Esophagus mucosa (tissue), 1 donor: ENCODE data around the gene KCTD16. TPM values are rescaled to one million over a fixed set of nuclear protein-coding genes. Genes with fewer than 3 reads are reported as not detected.

ENCODE experiments used
- ATAC-seq: fragments of 200-7000 bp; cut with Tn5 transposase; one replicate; pipeline ENCODE4 v1.9.1; 2020
- total RNA-seq: library from RNA; stranded (reverse); gene quantifications from one replicate; pipeline ENCODE4 v1.2.4, GENCODE V29; 2023
- donor health status: DM: yes; HTN: yes; CAD: no.

The KCTD16 gene
- total RNA-seq, 1 donor from 2014 or later: not detected

DNA sequence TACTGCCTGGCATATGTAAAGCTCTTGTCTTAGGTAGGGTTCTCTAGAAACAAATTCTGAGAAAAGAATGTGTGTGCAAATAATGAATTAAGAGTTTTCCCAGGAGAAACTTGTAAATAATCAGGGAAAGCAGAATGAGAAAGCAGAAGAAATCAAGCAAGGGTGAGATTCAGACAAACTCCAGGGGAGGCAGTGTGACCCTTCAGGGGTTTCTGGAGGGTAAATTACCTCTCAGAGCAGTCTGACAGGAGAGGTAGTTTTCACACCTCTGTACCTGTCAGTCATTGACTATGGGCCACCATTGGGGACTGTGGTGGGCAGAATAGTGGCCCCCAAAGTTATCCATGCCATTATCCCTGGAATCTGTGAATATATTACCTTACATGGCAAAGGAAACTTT, 124.6 kb downstream of the KCTD16 start:
- no peak for ATAC-seq

DNA sequence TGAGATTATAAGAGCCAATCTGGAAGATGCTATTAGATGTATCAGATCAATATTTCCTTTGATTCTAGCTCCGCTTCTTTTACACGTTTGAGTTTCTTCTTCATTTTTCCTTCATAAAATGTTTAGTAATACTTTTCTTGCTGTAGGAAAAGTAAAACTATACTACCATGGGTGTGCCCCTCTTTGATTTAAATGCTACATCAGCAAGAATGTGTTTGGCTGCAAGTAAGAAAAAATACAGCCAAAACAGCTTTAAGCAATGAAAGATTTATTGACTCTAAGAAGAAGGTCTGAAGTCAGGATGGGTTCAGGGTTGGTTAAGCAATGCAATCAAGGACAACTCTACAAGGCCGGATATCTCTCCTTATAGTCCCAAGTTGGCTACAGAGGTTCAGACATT, 126.4 kb downstream of the KCTD16 start:
- no peak for ATAC-seq

DNA sequence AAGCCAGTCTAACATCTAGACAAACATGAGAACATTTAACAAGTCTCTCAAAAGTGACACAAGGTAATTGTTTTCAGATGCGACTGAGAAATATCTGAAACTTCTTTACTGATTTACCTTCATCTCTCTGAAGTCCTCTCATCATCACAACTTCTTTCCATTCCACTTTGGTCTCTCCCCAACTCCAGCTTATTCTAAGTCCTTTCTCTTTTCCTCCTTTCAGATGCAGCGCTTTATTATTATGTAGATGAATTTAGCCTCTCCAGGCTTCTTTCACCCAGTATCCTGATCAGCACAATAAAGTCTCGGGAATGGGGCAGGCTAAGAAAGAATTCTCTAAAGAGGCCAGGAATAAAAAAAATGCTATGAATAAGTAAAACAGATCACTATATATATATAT, 128.0 kb downstream of the KCTD16 start:
- ATAC-seq: no peak

DNA sequence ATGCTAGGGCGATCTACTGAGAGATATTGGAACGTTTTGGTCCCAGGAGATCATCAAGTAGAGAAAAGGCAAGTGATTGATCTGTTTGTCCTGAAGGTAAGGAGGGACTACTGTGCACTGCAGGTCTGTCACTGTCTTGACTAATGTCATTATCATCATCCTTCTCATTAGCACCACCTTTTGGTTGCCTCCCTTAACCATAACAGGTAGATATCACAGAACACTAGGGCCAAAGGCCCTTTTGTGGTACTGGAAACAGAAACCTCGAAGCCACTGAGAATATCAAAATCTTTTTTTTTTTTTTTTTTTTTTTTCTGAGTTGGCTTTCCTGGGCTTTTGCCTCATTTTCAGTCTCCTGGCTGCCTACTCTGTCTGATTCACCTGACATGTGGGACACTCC, 134.0 kb downstream of the KCTD16 start:
- ATAC-seq: no peak

DNA sequence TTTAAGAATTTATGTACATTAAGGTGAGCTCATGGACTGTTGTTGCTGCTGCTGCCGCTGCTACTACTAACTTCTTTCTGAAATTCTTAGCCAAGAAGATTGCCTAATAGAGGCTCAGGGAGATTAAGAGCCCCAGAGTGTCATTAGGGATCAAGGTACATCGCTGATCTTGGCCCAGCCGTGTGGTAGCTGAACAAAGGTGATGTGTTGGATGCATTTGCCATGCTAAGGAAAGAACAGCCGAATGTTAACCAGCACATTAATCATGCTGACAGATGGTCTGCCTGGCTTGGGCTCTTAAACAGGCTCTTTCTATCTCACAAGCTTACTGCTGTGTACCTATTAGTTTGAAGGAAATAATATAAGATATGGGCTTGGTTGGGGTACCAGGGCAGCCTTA, 137.1 kb downstream of the KCTD16 start:
- no peak for ATAC-seq

DNA sequence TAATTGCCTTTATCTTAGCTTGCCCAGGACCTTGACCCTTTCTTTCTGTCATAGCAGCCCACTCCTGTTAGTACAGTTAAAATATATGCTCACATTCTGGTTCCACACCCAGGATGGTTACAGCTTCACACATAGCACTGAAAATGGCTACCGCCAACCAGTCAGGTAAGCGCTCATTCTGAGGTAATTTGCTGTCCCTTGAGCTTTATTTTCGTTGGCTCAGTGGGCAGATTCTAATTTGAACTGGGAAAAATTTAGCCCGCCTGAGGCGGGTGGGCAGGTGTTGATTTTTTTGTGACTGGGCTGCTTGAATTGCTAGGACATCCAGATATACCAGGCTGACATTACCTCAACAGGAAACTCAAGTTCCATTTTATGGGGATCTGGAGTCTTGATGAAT, 137.5 kb downstream of the KCTD16 start:
- no peak for ATAC-seq

DNA sequence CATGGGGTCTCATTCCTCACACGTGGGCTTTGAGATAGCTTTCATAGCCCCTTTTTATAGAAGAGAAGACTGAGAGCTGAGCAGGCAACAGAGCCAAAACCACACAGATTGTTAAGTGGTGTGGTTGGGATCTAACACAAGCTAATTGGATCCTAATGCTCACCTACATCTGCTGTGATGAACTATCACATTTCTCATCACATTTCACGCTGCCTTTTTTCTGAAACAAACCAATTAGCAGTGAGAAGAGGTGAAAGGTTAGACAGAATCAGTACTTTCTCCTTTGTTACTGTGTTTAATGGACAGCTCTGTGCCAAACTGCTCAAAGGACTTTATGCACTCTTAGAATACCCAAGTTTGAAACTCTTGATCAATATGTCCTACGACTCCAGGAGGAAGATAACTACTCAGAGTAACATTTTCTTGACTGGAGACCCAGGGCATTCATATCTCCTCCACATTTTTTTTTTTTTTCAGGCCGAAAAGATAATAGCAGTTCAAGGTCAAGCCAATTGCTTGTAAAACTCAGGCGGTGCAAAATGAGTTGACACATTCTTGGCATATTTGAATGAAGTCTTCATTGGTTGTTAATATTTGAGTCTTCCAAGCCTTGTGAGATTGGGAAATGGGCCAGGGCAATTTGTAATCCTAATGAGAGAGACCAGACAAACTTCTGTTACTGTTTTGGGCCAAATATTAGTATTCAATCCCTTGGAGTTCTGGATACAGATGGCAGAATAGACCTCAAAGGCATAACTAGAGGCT, 138.4 kb downstream of the KCTD16 start:
- no peak for ATAC-seq

DNA sequence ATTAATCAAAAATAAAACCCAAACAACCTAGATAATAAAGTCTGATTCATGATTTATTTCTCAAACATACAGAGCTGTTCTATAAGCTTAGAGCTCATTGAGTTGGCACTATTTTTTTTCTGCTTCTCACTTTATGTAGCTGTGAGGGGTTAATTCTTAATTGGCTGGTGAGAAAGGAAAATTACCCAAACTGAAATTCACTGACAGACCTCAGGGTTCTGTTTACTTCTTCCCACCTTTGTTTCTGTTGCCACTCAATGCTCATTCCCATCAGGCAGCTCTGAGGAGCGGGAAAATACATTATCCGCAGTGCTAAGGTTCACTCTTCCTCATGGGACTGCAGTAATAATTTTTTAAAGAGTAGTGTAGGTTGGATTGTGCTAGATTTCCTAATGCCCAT, 139.9 kb downstream of the KCTD16 start:
- ATAC-seq: no peak

DNA sequence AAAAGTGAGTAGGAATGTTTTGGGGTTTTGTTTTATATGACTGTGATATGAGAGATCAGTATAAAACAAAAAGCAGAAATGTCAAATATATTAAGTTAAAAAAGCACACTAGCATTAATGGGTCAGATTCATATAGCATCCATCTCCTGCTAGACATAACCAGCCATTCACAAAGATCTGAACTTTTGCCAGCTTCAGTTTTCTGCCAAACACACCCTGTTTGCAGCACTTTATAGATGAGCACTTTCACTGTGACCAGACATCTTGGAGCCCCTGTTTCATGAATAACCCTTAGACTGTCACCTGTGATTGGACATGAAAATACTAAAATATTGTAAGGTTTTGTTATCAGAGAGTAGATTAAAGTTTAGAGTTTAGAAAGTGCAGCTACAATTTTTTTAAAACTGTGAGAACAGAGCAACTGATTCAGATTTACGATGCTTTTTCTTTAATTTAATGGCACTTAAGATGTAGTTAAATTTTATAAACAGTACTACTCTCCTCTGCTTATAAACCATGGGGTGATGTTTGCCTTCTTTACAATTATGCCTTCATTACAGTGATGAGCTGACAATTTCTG, 142.6 kb downstream of the KCTD16 start:
- ATAC-seq: no peak

DNA sequence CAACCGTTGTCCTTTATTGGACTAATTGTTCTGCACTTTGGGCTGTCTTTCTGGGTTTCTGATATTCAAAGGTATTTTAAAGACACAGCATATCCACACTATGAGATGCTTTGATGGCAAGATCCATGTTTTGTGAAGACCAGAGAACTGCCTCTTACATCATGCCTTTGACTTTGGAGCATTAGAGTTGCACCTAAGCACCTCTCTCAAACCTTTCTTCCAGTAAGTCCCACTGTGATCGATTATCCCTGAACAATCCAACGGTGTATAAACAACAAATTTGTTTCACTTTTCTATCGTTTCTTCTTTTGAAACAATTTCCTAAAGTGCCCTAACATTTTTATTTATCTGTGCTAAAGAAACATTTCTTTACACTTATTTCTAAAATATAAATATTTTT, 144.4 kb downstream of the KCTD16 start:
- no peak for ATAC-seq

DNA sequence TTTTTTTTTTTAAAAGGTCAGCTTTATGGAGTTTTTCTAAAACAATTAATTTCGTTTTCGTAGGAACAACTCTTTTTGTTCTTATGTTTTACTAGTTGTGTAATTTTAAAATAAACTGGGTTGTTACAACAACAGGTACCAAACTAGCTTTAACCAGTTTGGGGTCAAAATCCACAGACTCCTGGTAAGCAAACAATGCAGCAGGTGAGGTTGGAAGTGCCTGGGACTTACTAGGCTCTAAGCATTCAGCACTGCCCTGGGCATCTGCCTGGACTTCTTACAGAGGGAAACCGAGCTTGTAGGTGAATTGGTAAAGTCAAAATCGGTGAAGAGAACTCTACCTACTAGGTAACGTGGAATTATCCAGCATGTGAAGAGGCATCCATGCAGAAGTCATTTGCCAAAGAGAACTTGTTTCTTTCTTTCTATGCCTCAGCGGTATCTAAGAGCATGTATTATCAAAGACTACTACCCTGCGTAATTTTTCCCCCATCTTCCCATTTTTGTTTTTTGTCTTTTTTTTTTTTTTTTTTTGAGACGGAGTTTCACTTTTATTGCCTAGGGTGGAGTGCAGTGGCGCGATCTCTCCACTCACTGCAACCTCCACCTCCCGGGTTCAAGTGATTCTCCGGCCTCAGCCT, 145.4 kb downstream of the KCTD16 start:
- ATAC-seq: no peak

DNA sequence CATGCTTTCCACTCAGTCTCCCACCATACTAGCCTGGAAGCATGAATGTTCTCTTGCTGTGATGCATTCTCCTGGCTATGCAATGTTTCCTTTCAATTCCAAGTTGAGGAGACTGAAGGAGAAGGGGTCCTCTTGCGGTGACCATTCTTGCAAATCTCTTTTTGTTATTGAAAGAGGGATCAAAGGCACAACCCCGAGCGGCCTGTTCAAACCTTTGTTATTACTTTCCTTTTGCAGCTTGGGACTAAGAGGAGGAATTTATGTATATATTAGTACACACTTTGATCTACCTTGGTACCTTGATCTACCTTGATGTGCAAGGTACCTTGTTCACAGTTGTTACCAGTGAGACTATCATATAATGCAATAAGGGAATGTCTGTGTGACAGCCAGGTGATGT, 147.3 kb downstream of the KCTD16 start:
- no peak for ATAC-seq

DNA sequence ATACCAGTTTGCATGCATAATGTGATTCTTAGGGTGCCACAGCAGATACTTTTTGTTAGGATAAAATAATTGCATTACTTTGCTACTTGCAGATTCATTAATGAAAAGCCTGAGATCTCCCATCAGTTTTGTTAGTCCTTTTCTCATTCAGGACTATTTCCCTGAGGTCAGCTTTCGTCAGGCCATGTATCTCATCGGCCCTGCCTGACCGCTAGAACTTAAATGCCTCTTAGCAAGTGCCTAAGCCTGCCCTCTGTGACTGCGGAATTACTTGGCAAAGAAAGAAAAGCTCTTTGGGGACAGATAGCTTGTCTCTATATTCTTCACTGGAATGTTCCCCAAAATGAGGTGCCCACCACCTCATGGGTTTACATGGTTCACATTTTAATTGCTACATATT, 147.8 kb downstream of the KCTD16 start:
- no peak for ATAC-seq

DNA sequence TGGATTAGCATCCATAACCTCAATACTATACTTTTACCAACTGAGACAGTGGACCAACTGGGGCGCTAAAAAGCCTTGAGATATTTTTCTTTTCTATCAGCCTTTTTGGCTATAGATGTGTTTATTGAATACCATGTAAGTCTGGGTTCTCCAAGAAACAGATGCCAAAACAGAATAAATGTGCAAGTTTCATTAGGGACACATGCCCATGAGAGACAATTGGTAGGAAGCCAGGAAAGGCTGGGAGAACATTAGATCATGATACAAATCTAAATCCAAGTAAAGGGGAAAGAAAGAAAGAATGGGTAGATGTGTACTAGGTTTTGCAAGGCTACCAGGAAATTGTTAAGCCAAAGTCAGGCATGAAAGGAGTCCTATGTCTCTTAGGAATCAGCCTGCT, 152.5 kb downstream of the KCTD16 start:
- no peak for ATAC-seq

DNA sequence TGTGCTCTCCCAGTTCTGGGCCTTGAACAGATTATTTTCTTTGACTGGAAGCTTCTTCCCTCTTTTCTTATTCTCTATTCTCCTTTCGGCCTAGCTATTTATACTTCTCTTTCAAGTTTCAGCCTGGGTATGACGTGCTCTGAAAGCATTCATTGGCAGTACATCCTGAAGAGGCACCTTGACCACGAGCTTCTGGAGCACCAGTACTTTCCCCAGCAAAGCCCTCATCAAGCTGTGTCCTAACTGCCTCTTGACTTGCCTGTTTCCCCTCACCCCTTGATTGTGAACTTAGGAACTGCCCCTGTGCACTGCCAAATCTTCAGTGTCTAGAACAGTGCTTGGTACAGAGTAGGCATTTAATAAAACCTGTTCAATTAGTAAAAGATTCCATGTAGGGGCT, 154.9 kb downstream of the KCTD16 start:
- no peak for ATAC-seq

DNA sequence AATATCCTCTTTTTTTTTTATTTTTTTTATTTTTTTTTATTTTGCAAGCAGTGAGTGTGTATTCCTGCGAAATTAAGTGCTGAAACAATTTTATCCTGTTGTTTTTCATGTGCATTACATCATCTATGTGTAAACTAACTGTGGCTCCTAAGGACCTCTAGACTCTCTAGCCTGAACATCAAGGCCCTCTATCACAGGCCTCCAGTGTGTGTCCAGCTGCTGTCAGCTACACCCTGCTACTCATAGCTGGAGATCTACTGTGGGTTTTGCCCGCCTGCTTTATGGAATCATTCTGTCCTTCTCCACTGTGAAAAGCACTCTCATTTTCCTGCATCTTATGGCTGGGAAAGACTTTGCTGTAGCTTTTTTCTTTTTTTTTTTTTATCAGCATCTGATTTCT, 157.8 kb downstream of the KCTD16 start:
- no peak for ATAC-seq

DNA sequence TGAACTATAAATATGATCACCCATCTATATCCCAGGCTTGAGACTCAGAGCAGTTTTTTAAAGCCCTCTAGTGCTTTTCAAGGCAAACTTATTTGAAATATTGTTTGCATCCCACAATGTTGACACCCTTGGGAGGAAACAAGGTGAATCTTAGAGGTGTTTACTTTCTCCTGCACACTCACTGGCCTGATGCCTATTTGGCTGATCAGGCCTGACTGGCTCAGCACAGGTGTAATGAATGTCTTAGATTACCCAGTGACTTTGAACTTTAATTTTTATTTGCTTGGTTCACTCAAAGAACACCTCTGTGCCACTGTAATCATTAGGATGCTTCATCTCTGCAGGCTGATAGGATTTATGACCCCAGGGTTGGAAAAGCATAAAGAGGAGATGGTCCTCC, 158.3 kb downstream of the KCTD16 start:
- no peak for ATAC-seq

DNA sequence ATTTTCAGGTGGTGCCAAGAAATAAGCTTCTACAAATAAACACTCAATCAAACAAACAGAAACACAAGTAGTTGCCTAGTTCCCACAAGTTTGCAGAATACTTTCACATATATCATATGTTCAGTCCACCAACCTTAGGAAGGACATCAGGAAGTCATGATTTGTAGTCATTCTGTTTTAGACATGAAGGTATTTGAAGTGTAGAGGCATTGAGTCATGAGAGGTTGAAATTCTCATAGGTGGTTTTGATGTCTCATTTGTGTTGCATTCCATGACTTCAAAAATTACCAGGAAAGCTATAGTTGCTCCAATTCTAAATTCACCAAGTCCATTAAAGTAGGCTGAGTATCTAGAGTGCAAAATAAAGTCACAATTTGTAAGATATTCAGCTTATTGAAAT, 159.0 kb downstream of the KCTD16 start:
- ATAC-seq: no peak

DNA sequence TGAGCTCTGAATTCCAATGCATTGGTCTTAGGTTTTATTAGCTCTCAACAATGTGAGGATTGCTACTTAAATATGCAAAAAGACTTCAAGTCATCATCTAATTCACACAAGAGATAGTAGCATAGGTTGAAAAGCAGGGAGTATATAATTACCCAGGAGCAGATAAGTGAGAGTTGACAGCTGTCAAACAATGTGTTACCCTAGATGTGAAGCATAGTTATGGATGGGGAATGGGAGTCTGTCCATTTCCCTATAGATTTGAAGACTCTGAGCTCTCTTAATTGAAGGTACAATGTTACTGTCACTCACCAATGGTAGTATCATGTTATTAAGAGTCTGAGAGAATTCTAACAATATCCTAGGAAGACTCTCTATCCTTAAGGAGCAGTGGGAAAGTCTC, 160.7 kb downstream of the KCTD16 start:
- ATAC-seq: no peak

DNA sequence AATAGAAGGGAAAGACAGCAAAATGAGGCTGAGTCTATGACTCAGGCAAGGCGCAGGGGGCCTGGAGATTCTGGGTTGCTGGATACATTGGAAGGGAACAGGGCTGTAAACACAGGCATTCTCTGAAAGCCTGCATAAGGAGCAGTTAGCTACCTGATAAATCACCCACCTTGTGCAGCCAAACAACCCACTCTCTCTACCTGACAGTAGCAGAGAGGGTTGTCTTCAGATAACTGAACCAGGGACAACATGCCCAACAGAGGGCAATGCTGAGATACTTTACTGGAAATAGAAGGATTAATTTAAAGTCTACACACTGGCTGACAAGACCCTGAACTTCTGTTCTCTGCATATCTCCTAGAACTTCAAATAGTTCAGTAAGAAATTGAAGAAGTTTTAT, 161.6 kb downstream of the KCTD16 start:
- ATAC-seq: no peak

DNA sequence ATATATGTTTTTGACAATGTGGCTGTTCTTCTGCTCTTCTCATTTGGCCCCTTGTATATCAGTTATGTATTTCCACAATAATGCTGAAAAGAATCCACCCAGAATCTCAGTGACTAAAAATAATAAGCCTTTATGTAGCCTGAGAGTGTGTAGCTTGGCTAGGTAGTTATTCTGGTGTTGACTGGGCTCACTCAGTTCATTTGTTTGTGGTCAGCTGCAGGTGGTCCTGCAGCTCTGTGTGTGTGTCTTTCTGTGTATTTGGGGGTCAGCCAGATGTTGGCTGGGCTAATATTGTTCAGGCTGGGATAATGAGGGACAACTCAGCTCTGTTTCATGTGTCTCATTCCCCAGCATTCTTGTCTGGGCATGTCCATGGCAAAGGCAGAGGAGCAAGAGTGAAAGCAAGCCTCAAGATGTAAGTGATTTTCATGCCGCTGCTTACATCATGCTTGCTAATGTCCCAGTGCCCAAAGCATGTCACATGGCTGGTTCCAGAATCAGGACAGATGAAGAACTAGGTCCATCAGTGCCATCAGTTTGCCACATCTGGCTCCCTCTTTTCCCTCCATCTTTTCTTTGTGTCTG, 162.8 kb downstream of the KCTD16 start:
- no peak for ATAC-seq

DNA sequence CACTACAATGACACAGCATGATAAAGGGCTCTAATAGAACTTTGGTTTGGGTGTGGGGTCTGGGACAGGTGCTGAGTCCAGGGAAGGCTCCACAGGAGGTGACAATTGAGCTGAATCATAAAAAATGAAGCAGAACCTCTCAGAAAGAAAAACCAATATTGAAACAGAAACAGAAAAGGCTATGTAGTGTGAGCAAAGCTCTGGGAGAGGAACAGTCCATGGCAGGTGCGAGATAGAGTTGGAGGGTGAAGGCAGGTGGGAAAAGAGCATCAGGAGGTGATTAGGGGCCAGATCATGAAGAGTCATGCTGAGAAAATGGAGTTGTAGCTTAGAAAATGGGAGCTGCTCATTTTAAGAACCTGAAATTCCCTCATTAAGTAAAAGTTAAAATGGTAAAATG, 164.9 kb downstream of the KCTD16 start:
- ATAC-seq: no peak

DNA sequence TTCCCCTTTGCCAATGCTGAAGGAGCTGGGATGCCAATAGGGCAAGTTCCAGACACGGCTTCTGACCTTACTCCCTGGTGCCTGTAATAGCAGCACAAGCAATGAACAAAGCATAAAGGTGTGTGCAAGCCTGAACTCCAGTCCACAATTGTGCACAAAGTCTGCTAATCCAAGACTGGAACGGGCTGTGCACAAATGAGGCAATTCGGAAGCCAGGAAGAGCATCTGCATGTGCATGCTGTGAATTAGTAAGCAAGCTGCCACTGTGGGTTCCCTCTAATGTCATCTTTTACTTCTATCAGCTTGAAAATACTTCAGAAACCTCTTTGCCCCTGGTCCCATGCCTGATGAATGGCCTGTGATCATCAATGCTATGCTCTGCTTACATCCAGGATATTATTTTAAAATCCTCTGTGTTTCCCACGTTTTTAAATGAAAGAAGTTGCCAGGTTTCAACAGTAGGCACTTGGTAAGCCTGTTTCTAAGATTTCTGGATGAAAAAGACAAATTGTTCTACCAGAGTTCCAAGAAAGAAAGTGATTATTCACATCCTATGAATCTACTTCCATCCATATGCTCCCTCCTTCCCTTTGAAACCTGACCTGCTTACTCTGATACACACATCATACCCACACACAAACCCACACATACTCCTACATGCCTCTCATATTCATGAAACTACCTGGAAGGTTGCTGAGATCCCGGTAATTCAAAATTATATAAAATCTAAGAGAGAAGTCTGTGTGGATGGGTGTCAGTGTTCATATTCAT, 165.7 kb downstream of the KCTD16 start:
- no peak for ATAC-seq
